Measurements from ENCODE around the gene MICU1.

GRCh38 chr10:72466018-72466417 is 159.9 kb downstream of the MICU1 start:
- TF ChIP-seq CTCF (IDR thresholded peaks at IDR 0.05; ENCODE audit: insufficient read depth, low read depth, low read length) (no peak), EZH2 (IDR thresholded peaks at IDR 0.05; ENCODE audit: insufficient read depth, low read length) (no peak)

Data from astrocyte (in vitro differentiated cells and primary cell).